K562 (cell line): ENCODE results near the gene ZNF429. TPM values are rescaled to one million over a fixed set of nuclear protein-coding genes. Genes with fewer than 3 reads are reported as not detected.

ENCODE experiments used
- ASH1L ChIP-seq: fragments of 450-650 bp; IDR thresholded peaks from 2 replicates; pipeline ENCODE4 v1.6.1; 2018; ENCODE audit warnings: borderline replicate concordance, mild to moderate bottlenecking, low read depth; ENCODE audit not compliant: partially characterized antibody
- BHLHE40 ChIP-seq: IDR thresholded peaks from 2 replicates; pipeline ENCODE4 v1.6.1; 2011; ENCODE audit warnings: low read length, improper control_type of control experiment
- CTBP1 ChIP-seq: fragments of 450-650 bp; IDR thresholded peaks from 2 replicates; pipeline ENCODE4 v1.6.1; 2016; ENCODE audit warnings: borderline replicate concordance
- CTCF ChIP-seq, 3 experiments: IDR thresholded peaks in 2 of 3; conservative IDR thresholded peaks in 1 of 3; 2 replicates each; pipeline ENCODE4 v1.5.1; 2011 to 2012; ENCODE audit warnings: low read length in 3 of 3, mild to moderate bottlenecking in 3 of 3, control low read depth in 2 of 3, improper control_type of control experiment in 1 of 3, inconsistent platforms in 1 of 3, low read depth in 1 of 3, mixed read lengths in 1 of 3, moderate library complexity in 1 of 3; ENCODE audit not compliant: insufficient read depth in 2 of 3
- ELF1 ChIP-seq: fragments of 200-800 bp; sonication (Bioruptor generic); IDR thresholded peaks from 2 replicates; pipeline ENCODE4 v1.6.1; 2016; ENCODE audit warnings: missing genetic modification characterization, missing compliant biosample characterization
- ELF4 ChIP-seq: fragments of 450-650 bp; formaldehyde crosslinking; IDR thresholded peaks from 2 replicates; pipeline ENCODE4 v1.4.0; 2022; ENCODE audit warnings: missing genetic modification characterization
- GABPB1 ChIP-seq: sonication (generic); formaldehyde crosslinking; IDR thresholded peaks from 2 replicates; pipeline ENCODE4 v1.8.0; 2022; ENCODE audit warnings: mild to moderate bottlenecking, missing genetic modification reagents
- JUN ChIP-seq, 2 experiments: sonication (generic) in 1 of 2; formaldehyde crosslinking in 1 of 2; IDR thresholded peaks; 2 replicates each; pipeline versions ENCODE4 v1.6.1 to v1.8.0; 2012 to 2022; ENCODE audit warnings: borderline replicate concordance in 2 of 2, mild to moderate bottlenecking in 2 of 2, improper control_type of control experiment in 1 of 2, low read depth in 1 of 2, low read length in 1 of 2, missing genetic modification reagents in 1 of 2
- NKRF ChIP-seq: fragments of 450-650 bp; IDR thresholded peaks from 2 replicates; pipeline ENCODE4 v1.6.1; 2016; ENCODE audit warnings: borderline replicate concordance
- PBX2 ChIP-seq, 2 experiments: IDR thresholded peaks in 1 of 2; conservative IDR thresholded peaks in 1 of 2; 2 replicates each; pipeline ENCODE4 v1.6.1; 2016; ENCODE audit warnings: low read depth in 2 of 2, mild to moderate bottlenecking in 1 of 2, missing compliant biosample characterization in 1 of 2, missing genetic modification characterization in 1 of 2, moderate library complexity in 1 of 2
- POLR2A ChIP-seq: fragments of 450-650 bp; conservative IDR thresholded peaks from 2 replicates; pipeline ENCODE4 v1.6.1; 2016
- RBM14 ChIP-seq: fragments of 200-400 bp; formaldehyde crosslinking; IDR thresholded peaks from 2 replicates; pipeline ENCODE4 v1.6.1; 2018; ENCODE audit warnings: low read depth, mild to moderate bottlenecking, low read length, moderate library complexity, borderline replicate concordance; ENCODE audit not compliant: insufficient read depth
- RFX1 ChIP-seq: fragments of 450-650 bp; IDR thresholded peaks from 2 replicates; pipeline ENCODE4 v1.6.1; 2016; ENCODE audit warnings: mild to moderate bottlenecking, moderate library complexity
- SIN3A ChIP-seq, 2 experiments: fragments of 150-350 bp in 1 of 2; IDR thresholded peaks; 2 replicates each; pipeline ENCODE4 v1.6.1; 2011 to 2016; ENCODE audit warnings: borderline replicate concordance in 2 of 2, low read depth in 2 of 2, low read length in 2 of 2, mild to moderate bottlenecking in 2 of 2, moderate library complexity in 2 of 2; ENCODE audit not compliant: control insufficient read depth in 1 of 2
- SMAD4 ChIP-seq: fragments of 250-450 bp; sonication (Bioruptor Pico); conservative IDR thresholded peaks from 2 replicates; pipeline ENCODE4 v1.8.0; 2021; ENCODE audit warnings: inconsistent platforms, mild to moderate bottlenecking, moderate library complexity
- SPI1 ChIP-seq: IDR thresholded peaks from 2 replicates; pipeline ENCODE4 v1.6.1; 2011; ENCODE audit warnings: low read depth, low read length, control low read depth, borderline replicate concordance
- SUPT5H ChIP-seq: fragments of 450-650 bp; IDR thresholded peaks from 2 replicates; pipeline ENCODE4 v1.6.1; 2016
- ZNF224 ChIP-seq: sonication (generic); formaldehyde crosslinking; IDR thresholded peaks from 2 replicates; pipeline ENCODE4 v1.8.0; 2022; ENCODE audit warnings: mild to moderate bottlenecking, missing genetic modification reagents
- ZNF316 ChIP-seq: fragments of 450-650 bp; IDR thresholded peaks from 2 replicates; pipeline ENCODE4 v1.6.1; 2016
- polyA plus RNA-seq, 8 experiments: library from polyadenylated mRNA; depleted of rRNA in 4 of 8; stranded (reverse) in 5 of 8; unstranded in 3 of 8; fragments of >200 nt; fragmentation: Nextera tagmentation in 2 of 8; fragmentation: Illumina TruSeq in 1 of 8; extraction: Ambion mirVana in 2 of 8; extraction: Trizol in 1 of 8; gene quantifications; 2 replicates each; pipeline versions ENCODE4 v1.2.1 to v1.2.3, GENCODE V29; 2011 to 2014; ENCODE audit warnings: inconsistent platforms in 1 of 8, missing spikeins in 1 of 8
- total RNA-seq, 7 experiments: library from RNA; depleted of rRNA in 6 of 7; stranded (reverse); fragments of >200 nt in 6 of 7; fragmentation: Illumina TruSeq in 2 of 7; extraction: Trizol in 2 of 7; gene quantifications; 2 replicates each; pipeline versions ENCODE4 v1.2.1 to v1.2.3, GENCODE V29; 2011 to 2021; ENCODE audit warnings: low replicate concordance in 1 of 7

The ZNF429 gene
- total and polyA plus RNA-seq, 9 of the 15 experiments (the other 6 are each of a cell fraction or from before 2014, with no cell fraction given) = 11.4 to 24.5 (median 16.3) TPM

DNA sequence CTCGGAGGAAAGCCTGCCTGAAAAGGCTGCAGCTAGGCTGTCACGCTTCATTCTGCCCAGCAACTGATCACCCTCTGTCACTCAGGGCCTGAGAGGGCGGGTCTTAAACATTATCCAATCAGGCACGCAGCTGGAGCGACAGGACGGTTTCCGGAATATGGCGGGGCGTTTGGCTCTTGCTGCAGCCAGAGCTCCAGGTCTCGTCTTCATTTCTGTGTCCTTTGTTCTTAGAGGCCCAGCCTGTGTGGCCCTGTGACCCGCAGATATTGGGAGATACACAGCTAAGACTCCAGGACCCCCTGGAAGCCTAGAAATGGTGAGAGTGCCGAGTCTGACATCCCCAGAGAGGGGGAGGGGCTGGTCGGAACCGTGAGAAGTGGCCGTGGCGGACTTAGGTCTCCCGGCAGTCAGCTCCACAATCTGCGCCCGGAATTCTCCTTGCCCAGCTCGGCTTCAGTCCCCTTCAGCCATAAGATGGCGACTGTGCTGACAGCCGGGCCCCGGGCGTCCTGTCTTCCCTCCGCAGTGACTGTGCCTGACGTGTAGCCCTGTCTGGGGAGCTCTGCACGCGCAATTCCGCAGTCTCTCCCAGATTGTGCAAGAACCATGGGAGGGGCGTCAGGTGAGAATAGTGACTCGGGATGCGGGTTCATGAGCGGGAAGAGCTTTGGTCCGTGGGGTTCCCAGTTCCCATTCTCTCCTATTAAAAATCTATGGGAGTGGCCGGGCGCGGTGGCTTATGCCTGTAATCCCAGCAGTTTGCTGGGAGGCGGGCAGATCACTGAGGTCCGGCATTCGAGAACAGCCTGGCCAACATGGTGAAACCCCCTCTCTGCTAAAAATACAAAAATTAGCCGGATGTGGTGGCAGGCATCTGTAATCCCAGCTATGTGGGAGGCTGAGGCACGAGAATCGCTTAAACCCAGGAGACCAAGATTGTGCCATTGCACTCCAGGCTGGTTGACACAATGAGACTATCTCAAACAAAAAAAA is at the start of gene ZNF429 (continued):
- TF ChIP-seq NKRF = peak; percentile 56; the same call in 1 of the 2 replicates
- peak; percentile 25 to 64; a peak in 1 of 4 replicates for TF ChIP-seq SIN3A (IDR thresholded peaks at IDR 0.05; ENCODE audit: borderline replicate concordance in 2 of 2, control insufficient read depth in 1 of 2, low read depth in 2 of 2, low read length in 2 of 2)
- 0 out of 6 replicates have a peak, but pooled peaks of 2 of the 3 experiments have one; percentile 8 to 17 for TF ChIP-seq CTCF (IDR thresholded peaks at IDR 0.05 in 2 of 3, conservative IDR thresholded peaks at IDR 0.05 in 1 of 3; ENCODE audit: insufficient read depth in 2 of 3, low read depth in 1 of 3, low read length in 3 of 3)
- peak; percentile 80 for TF ChIP-seq BHLHE40
- TF ChIP-seq CTBP1 = peak; percentile 40; the same call in 1 of the 2 replicates
- TF ChIP-seq SMAD4 (CRISPR knock-in tag) = peak; percentile 61
- TF ChIP-seq RFX1 = peak; percentile 42; the same call in 1 of the 2 replicates
- no peak for TF ChIP-seq ELF4 (CRISPR knock-in tag)
- TF ChIP-seq ASH1L = no peak
- peak; percentile 80 for TF ChIP-seq ELF1 (tag)
- TF ChIP-seq ZNF224 = no peak
- TF ChIP-seq RBM14 = no peak
- no peak for TF ChIP-seq SPI1
- TF ChIP-seq SUPT5H = peak; percentile 90
- no peak for TF ChIP-seq ZNF316
- TF ChIP-seq PBX2 (CRISPR knock-in tag; IDR thresholded peaks at IDR 0.05; ENCODE audit: low read depth) = peak; percentile 96
- peak; percentile 97 for TF ChIP-seq PBX2 (tag; conservative IDR thresholded peaks at IDR 0.05; ENCODE audit: low read depth)
- peak; percentile 6; the same call in 1 of the 2 replicates for TF ChIP-seq JUN (IDR thresholded peaks at IDR 0.05; ENCODE audit: borderline replicate concordance, low read depth, low read length)
- TF ChIP-seq JUN (CRISPR knock-in tag; IDR thresholded peaks at IDR 0.05; ENCODE audit: borderline replicate concordance) = no peak
- peak; percentile 93 for TF ChIP-seq POLR2A
- peak; percentile 68; the same call in 1 of the 2 replicates for TF ChIP-seq GABPB1
